ENCODE results near the gene PITRM1. TPM values are rescaled to one million over a fixed set of nuclear protein-coding genes. Genes with fewer than 3 reads are reported as not detected.

Gene PITRM1
- total RNA-seq, 1 experiment from 2014 or later = 61.2 TPM

GRCh38 chr10:3094609-3095036 is 78.0 kb downstream of the PITRM1 start:
- no peak for DNase-seq

DNA sequence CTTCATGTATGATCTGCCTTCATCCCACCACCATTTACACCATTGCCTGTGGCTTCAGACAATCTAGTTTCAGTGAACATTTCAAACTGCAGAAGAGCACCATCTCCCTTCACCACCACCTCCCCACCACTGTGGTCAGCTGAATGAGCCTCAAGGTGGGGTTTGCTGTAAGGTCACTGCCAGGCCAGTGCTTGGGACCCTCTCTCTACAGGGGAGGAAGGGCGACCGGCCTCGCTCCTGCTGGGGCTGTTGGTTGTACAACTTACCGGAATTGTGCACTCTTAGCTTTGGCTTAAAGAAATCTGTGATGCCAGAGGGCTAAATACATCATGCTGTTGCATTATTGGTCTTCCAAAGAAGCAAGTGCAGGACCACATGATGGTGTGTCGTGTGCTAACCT is 78.6 kb downstream of the PITRM1 start:
- no peak for DNase-seq
- Histone ChIP-seq H3K4me3 (no peak overlapping the region), H3K36me3 (peaks cover 26% of the 10 kb centered on the region), H3K9me3 (no peaks in the 10 kb centered on the region), H3K27me3 (no peaks in the 10 kb centered on the region)

More at GRCh38 chr10:3094609-3095036, 78.0 kb downstream of the PITRM1 start:
- Histone ChIP-seq H3K4me3 (no peak overlapping the region), H3K9me3 (no peaks in the 10 kb centered on the region), H3K36me3 (peaks cover 28% of the 10 kb centered on the region), H3K27me3 (no peaks in the 10 kb centered on the region)

DNA sequence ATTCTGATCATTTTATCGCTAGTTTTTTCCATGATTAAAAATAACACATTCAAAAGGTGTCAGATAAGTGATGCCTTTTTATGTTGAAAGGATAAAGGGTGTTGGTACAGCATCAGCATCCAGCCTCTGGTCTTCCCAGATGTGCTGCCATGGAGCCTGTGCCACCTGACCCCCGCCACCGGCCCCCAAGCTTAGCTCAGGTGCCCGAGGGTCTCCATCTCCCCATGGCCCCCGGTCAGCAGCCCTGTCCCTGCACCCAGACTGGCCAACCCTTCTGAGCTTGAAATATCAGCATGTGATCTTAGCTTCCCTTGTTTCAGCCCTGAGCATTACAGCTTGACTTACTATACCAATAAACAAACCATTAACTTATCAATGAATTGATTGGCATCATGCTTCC is 80.7 kb downstream of the PITRM1 start:
- no peak overlapping the region for H3K4me3 ChIP-seq
- peaks cover 26% of the 10 kb centered on the region for H3K36me3 ChIP-seq
- H3K27me3 ChIP-seq = no peaks in the 10 kb centered on the region

DNA sequence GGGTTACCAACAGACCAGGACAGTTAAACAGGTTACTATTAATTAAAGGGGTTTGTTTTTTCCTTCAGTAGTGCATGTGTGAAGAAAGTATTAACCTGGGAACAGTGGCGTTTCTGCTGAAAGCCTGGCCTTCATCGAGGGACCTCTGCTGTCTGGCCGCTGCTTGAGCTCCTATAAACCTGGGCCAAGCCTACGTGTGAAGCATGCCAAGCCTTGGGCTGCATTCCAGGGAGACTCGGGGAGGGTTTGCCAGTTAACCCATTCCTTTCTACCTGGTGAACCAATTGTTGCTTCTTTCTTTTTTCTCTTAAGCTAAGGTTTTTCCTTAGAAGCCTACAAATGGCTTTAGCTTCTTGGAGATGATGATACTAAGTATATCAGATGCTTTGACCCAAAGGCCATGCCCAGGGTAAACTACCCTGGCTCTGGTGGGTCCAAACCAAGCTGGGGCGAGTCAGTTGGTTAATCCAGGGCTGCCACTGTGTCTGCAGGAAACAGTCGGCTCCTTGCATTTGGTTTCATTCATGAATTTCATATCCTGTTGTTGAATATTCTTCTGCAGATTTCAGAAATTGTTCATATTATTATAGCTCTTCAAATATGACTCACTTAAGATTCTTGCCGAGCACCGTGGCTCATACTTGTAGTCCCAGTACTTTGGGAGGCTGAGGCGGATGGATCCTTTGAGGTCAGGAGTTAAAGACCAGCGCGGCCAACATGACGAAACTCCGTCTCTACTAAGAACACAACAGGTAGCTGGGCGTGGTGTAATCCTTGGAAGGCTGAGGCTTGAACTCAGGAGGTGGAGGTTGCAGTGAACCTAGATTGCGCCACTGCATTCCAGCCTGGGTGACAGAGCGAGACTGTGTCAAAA is 81.4 kb downstream of the PITRM1 start:
- H3K4me3 ChIP-seq = no peak overlapping the region
- H3K9me3 ChIP-seq = no peaks in the 10 kb centered on the region
- peaks cover 30% of the 10 kb centered on the region for H3K36me3 ChIP-seq
- peak; percentile 83 for DNase-seq
- no peaks in the 10 kb centered on the region for H3K27me3 ChIP-seq

More for the DNA sequence above, 80.7 kb downstream of the PITRM1 start:
- no peak for DNase-seq
- H3K9me3 ChIP-seq = no peaks in the 10 kb centered on the region

- Histone ChIP-seq H3K9me3 (no peaks in the 10 kb centered on the region), H3K36me3 (peaks cover 32% of the 10 kb centered on the region), H3K4me3 (no peak overlapping the region), H3K27me3 (no peaks in the 10 kb centered on the region)
- DNase-seq = no peak
Measured at GRCh38 chr10:3090388-3090787, 82.2 kb downstream of the PITRM1 start.

Other genes starting within 250 kb of the PITRM1 start
- 121 and 183 TPM in 2 replicates for gene PFKP, start 105.2 kb downstream of the PITRM1 start, total RNA-seq (2014; rRNA removed; shearing (Covaris generic); ENCODE audit: low replicate concordance)

All from MG63 (cell line).